Transverse colon (tissue), 4 donors: ENCODE data around the gene RGR. TPM values are rescaled to one million over a fixed set of nuclear protein-coding genes. Genes with fewer than 3 reads are reported as not detected.

ENCODE experiments used
- DNase-seq: peaks from one replicate; pipeline ENCODE4 v3.0.0-alpha.2; 2019
- H3K27ac ChIP-seq, 4 donors: fragments of 200-600 bp; sonication (generic); 2 replicates each; pipeline ENCODE4 v1.5.1; 2016 to 2018; ENCODE audit warnings: inconsistent platforms in 4 of 4
- H3K27me3 ChIP-seq: fragments of 200-600 bp; sonication (generic); 2 replicates; pipeline ENCODE4 v1.5.1; 2017; ENCODE audit warnings: inconsistent platforms
- H3K36me3 ChIP-seq, 4 donors: fragments of 200-600 bp; sonication (generic); 2 replicates each; pipeline ENCODE4 v1.5.1; 2017 to 2019; ENCODE audit warnings: inconsistent platforms in 4 of 4
- H3K4me1 ChIP-seq, 4 donors: fragments of 200-600 bp; sonication (generic); 2 replicates each; pipeline ENCODE4 v1.5.1; 2017 to 2020; ENCODE audit warnings: inconsistent platforms in 4 of 4
- H3K4me3 ChIP-seq, 4 donors: fragments of 200-600 bp; sonication (generic); 1 replicate in 1 of 4; 2 replicates in 3 of 4; pipeline versions ENCODE4 v1.5.1 to v1.6.1; 2017 to 2019; ENCODE audit warnings: inconsistent platforms in 4 of 4
- H3K9me3 ChIP-seq, 2 donors: fragments of 200-600 bp; sonication (generic); 2 replicates each; pipeline ENCODE4 v1.5.1; 2017 to 2019; ENCODE audit warnings: inconsistent platforms in 2 of 2
- EP300 ChIP-seq: sonication (generic); formaldehyde crosslinking; IDR thresholded peaks from one replicate; pipeline ENCODE4 v1.6.1; 2017; ENCODE audit warnings: antibody characterized with exemption, low read depth
- POLR2A ChIP-seq: fragments of 450-650 bp; IDR thresholded peaks from one replicate; pipeline ENCODE4 v1.6.1; 2016; ENCODE audit warnings: antibody characterized with exemption, mild to moderate bottlenecking, moderate library complexity
- POLR2AphosphoS5 ChIP-seq, 3 donors: sonication (generic); formaldehyde crosslinking; IDR thresholded peaks; one replicate each; pipeline ENCODE4 v1.6.1; 2016; ENCODE audit warnings: antibody characterized with exemption in 3 of 3
- WGBS, 2 donors: methylation state at CpG; one replicate each; pipeline ENCODE4 v1.1.5; 2018; ENCODE audit warnings: low coverage in 1 of 2; 5-methylcytosine and 5-hydroxymethylcytosine counted together
- in situ Hi-C, 4 donors: fragments of 200-750 bp; cut with MboI; loops; one replicate each; pipeline versions ENCODE4 v1.15.0 to v1.15.1; 2017; ENCODE audit warnings: low sequenced_read_pairs in 3 of 4, low pct_ligation_motif_present in 1 of 4, low pct_unique_long_range_greater_than_20kb in 1 of 4
- intact Hi-C: fragments of 100-400 bp; cut with DNase I; formaldehyde crosslinking; loops from one replicate; pipeline ENCODE4 v1.15.1; 2023; ENCODE audit warnings: low total_unique reads
- total RNA-seq, 4 donors: library from RNA; depleted of rRNA; stranded (reverse); fragments of >200 nt; gene quantifications; one replicate each; pipeline ENCODE4 v1.1.0, GENCODE V29; 2016
- TF ChIP-seq, protein P1 (sequence below), 5 experiments: fragments of 200-600 bp in 3 of 5; fragments of 450-650 bp in 2 of 5; sonication (generic) in 3 of 5; IDR thresholded peaks; 1 replicate in 2 of 5; 2 replicates in 3 of 5; pipeline ENCODE4 v1.5.1; 2016 to 2017; ENCODE audit warnings: antibody characterized with exemption in 5 of 5, inconsistent platforms in 3 of 5, mild to moderate bottlenecking in 2 of 5, moderate library complexity in 1 of 5

The RGR gene
- total RNA-seq, 4 donors from 2014 or later, result 1.1 to 6.0 (median 1.2) TPM; not detected in 1

DNA sequence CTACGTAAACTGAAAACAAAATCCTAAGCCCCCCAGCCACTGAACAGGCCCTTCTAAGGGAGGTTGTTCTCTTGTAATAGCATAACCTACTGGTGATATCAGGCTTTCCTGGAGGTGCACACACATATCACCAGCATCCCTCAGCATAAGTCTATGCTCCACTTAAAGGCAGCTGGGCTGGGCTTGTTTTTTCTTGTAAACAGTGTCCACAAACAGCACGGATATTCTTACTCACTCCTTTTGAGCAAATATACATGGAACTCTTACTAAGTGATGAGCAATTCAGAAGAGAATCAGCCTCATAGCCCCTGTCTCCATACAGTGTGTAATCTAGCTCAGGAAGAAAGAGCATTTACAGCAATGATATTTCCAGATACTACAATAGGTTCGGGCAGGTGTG lies 5.9 kb upstream of the RGR start:
- Histone ChIP-seq H3K27me3 (peaks cover 5% of the 10 kb centered on the region), H3K36me3 (no peaks in the 10 kb centered on the region), H3K4me3 (no peak overlapping the region), H3K4me1 (no peaks in the 10 kb centered on the region), H3K27ac (no peak overlapping the region), H3K9me3 (no peaks in the 10 kb centered on the region)
- no peak for DNase-seq
- intact Hi-C loops, result no loop called here
- in situ Hi-C loops, result no loop called here
- TF ChIP-seq POLR2A, result no peak
- TF ChIP-seq EP300, result no peak
- TF ChIP-seq, protein P1, sequence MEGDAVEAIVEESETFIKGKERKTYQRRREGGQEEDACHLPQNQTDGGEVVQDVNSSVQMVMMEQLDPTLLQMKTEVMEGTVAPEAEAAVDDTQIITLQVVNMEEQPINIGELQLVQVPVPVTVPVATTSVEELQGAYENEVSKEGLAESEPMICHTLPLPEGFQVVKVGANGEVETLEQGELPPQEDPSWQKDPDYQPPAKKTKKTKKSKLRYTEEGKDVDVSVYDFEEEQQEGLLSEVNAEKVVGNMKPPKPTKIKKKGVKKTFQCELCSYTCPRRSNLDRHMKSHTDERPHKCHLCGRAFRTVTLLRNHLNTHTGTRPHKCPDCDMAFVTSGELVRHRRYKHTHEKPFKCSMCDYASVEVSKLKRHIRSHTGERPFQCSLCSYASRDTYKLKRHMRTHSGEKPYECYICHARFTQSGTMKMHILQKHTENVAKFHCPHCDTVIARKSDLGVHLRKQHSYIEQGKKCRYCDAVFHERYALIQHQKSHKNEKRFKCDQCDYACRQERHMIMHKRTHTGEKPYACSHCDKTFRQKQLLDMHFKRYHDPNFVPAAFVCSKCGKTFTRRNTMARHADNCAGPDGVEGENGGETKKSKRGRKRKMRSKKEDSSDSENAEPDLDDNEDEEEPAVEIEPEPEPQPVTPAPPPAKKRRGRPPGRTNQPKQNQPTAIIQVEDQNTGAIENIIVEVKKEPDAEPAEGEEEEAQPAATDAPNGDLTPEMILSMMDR (IDR thresholded peaks at IDR 0.05), result no peak
- no peak for TF ChIP-seq POLR2AphosphoS5 (IDR thresholded peaks at IDR 0.05)
- WGBS, 2 donors, result 80 to 82% methylated on average over 2 to 3 of the region's 3 CpGs

GRCh38 chr10:84241185-84241790 lies 3.6 kb upstream of the RGR start, which contains the start of gene LRIT1:
Gene LRIT1 (minus strand): TSS chr10:84241546. CDS start chr10:84241439, 107 bp downstream.
- Histone ChIP-seq H3K27ac (no peak within 1 kb of the TSS), H3K9me3 (no peaks in the 10 kb centered on the region), H3K36me3 (no peaks in the 10 kb centered on the region), H3K27me3 (peaks cover 5% of the 10 kb centered on the region), H3K4me3 (no peak within 1 kb of the TSS), H3K4me1 (no peaks in the 10 kb centered on the region)
- WGBS, 2 donors, result 81% methylated on average over 13 of the region's 13 CpGs; no CpG with 5 or more reads in 1 of the 2 donors
- intact Hi-C loops (no loop called here), in situ Hi-C loops (no loop called here)
- no peak for TF ChIP-seq EP300
- no peak for TF ChIP-seq POLR2A
- no peak for TF ChIP-seq POLR2AphosphoS5 (IDR thresholded peaks at IDR 0.05)
- TF ChIP-seq, protein P1 (IDR thresholded peaks at IDR 0.05), result no peak
- no peak for DNase-seq

GRCh38 chr10:84243759-84244158 lies 1.1 kb upstream of the RGR start:
- in situ Hi-C loops, result no loop called here
- Histone ChIP-seq H3K27ac (no peak overlapping the region), H3K4me1 (no peaks in the 10 kb centered on the region), H3K36me3 (no peaks in the 10 kb centered on the region), H3K4me3 (no peak overlapping the region), H3K27me3 (no peaks in the 10 kb centered on the region), H3K9me3 (no peaks in the 10 kb centered on the region)
- intact Hi-C loops, result no loop called here
- no peak for TF ChIP-seq POLR2A
- no peak for TF ChIP-seq POLR2AphosphoS5 (IDR thresholded peaks at IDR 0.05)
- TF ChIP-seq, protein P1 (IDR thresholded peaks at IDR 0.05), result no peak
- TF ChIP-seq EP300, result no peak
- WGBS, 2 donors, result 88 to 100% methylated on average over 1 to 3 of the region's 3 CpGs
- DNase-seq, result no peak

GRCh38 chr10:84247496-84247895 lies 2.6 kb downstream of the RGR start:
- Histone ChIP-seq H3K27me3 (no peaks in the 10 kb centered on the region), H3K9me3 (no peaks in the 10 kb centered on the region), H3K36me3 (no peaks in the 10 kb centered on the region), H3K4me1 (no peaks in the 10 kb centered on the region), H3K27ac (no peak overlapping the region), H3K4me3 (no peak overlapping the region)
- in situ Hi-C loops (no loop called here), intact Hi-C loops (no loop called here)
- no peak for DNase-seq
- TF ChIP-seq POLR2AphosphoS5 (IDR thresholded peaks at IDR 0.05) (no peak), EP300 (no peak), POLR2A (no peak)
- TF ChIP-seq, protein P1 (IDR thresholded peaks at IDR 0.05), result no peak
- 90% methylated on average over 6 of the region's 6 CpGs; no CpG with 5 or more reads in 1 of the 2 donors for WGBS, 2 donors
